ENCODE data around the gene CST1.
"Not testable (repeated sequence)": the region's sequence is repeated elsewhere in the genome, so short reads cannot be mapped to it uniquely, and the experiment has no call there.

CST1 gene

GRCh38 chr20:23754731-23755130 is 4.0 kb upstream of the CST1 start:
- no peak for DNase-seq

- DNase-seq: no peak
These were observed 2.9 kb upstream of the CST1 start for GRCh38 chr20:23753589-23753988.

GRCh38 chr20:23753194-23753548 is 2.4 kb upstream of the CST1 start:
- no peak for DNase-seq

- no peak for DNase-seq
These were observed 1.9 kb upstream of the CST1 start for GRCh38 chr20:23752481-23753193.

GRCh38 chr20:23752019-23752418 is 1.3 kb upstream of the CST1 start:
- no peak for DNase-seq

- DNase-seq: no peak
These were observed 989 bp downstream of the CST1 start for GRCh38 chr20:23749746-23750145.

GRCh38 chr20:23748975-23749374 is 1.8 kb downstream of the CST1 start:
- not testable (repeated sequence) for DNase-seq

- DNase-seq: not testable (repeated sequence)
These were observed 3.2 kb downstream of the CST1 start for GRCh38 chr20:23747551-23747950.

- DNase-seq: not testable (repeated sequence)
These were observed 3.6 kb downstream of the CST1 start for GRCh38 chr20:23747092-23747491.

- no peak for DNase-seq
These were observed 4.4 kb downstream of the CST1 start for GRCh38 chr20:23746321-23746720.

GRCh38 chr20:23745247-23745646 is 5.5 kb downstream of the CST1 start:
- DNase-seq: no peak

GRCh38 chr20:23744817-23745216 is 5.9 kb downstream of the CST1 start:
- no peak for DNase-seq

GRCh38 chr20:23735391-23735790 is 15.3 kb downstream of the CST1 start:
- DNase-seq: not testable (repeated sequence)

GRCh38 chr20:23734949-23735348 is 15.8 kb downstream of the CST1 start:
- DNase-seq: not testable (repeated sequence)

- DNase-seq: not testable (repeated sequence)
These were observed 16.3 kb downstream of the CST1 start for GRCh38 chr20:23734440-23734839.

- no peak for DNase-seq
These were observed 23.7 kb downstream of the CST1 start for GRCh38 chr20:23727016-23727415.

- DNase-seq: no peak
These were observed 25.6 kb downstream of the CST1 start for GRCh38 chr20:23725102-23725501.

GRCh38 chr20:23723659-23724307 is 27.0 kb downstream of the CST1 start:
- not testable (repeated sequence) for DNase-seq

GRCh38 chr20:23722851-23723250 is 27.9 kb downstream of the CST1 start:
- DNase-seq: not testable (repeated sequence)

- DNase-seq: no peak
These were observed 28.8 kb downstream of the CST1 start for GRCh38 chr20:23721962-23722361.

GRCh38 chr20:23719351-23719750 is 31.4 kb downstream of the CST1 start:
- DNase-seq: not testable (repeated sequence)

- DNase-seq: not testable (repeated sequence)
These were observed 39.0 kb downstream of the CST1 start for GRCh38 chr20:23711778-23712177.

- DNase-seq: no peak
These were observed 40.0 kb downstream of the CST1 start for GRCh38 chr20:23710771-23711170.

GRCh38 chr20:23705895-23706294 is 44.8 kb downstream of the CST1 start:
- no peak for DNase-seq

GRCh38 chr20:23702021-23702420 is 48.7 kb downstream of the CST1 start:
- DNase-seq: no peak
